ENCODE data around the gene SOX5. TPM values are rescaled to one million over a fixed set of nuclear protein-coding genes. Genes with fewer than 3 reads are reported as not detected.

Gene SOX5
- total RNA-seq, 1 donor from 2014 or later: 21.1 TPM

DNA sequence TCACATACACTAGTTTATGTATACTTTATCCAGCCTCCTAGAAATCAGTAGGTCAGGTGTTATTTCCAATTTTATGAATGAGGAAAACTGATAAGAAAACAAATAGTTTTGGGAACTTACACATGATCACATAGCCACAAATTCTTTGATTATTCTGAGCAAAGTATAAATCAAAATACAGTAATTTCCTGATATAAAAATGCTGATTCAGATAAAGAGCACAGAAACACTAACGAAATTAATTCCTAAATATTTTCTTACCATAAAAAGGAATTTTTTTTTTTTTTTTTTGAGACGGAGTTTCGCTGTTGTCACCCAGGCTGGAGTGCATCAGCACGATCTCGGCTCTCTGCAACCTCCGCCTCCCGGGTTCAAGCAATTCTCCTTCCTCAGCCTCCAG lies 275.4 kb downstream of the SOX5 start:
- TF ChIP-seq, protein P1, sequence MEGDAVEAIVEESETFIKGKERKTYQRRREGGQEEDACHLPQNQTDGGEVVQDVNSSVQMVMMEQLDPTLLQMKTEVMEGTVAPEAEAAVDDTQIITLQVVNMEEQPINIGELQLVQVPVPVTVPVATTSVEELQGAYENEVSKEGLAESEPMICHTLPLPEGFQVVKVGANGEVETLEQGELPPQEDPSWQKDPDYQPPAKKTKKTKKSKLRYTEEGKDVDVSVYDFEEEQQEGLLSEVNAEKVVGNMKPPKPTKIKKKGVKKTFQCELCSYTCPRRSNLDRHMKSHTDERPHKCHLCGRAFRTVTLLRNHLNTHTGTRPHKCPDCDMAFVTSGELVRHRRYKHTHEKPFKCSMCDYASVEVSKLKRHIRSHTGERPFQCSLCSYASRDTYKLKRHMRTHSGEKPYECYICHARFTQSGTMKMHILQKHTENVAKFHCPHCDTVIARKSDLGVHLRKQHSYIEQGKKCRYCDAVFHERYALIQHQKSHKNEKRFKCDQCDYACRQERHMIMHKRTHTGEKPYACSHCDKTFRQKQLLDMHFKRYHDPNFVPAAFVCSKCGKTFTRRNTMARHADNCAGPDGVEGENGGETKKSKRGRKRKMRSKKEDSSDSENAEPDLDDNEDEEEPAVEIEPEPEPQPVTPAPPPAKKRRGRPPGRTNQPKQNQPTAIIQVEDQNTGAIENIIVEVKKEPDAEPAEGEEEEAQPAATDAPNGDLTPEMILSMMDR (IDR thresholded peaks at IDR 0.05): no peak
- TF ChIP-seq POLR2A (IDR thresholded peaks at IDR 0.05) (no peak), POLR2AphosphoS5 (IDR thresholded peaks at IDR 0.05; ENCODE audit: insufficient read depth in 1 of 2, low read depth in 1 of 2) (no peak)
- H3K4me1 ChIP-seq: peaks cover 7% of the 10 kb centered on the region
- no peak for DNase-seq (ENCODE audit: extremely low spot score in 2 of 2)
- no peaks in the 10 kb centered on the region for H3K9me3 ChIP-seq
- intact Hi-C loops (cut with DNase I): no loop called here
- no peaks in the 10 kb centered on the region for H3K27me3 ChIP-seq
- H3K27ac ChIP-seq: no peak overlapping the region
- H3K4me3 ChIP-seq: no peak overlapping the region
- H3K36me3 ChIP-seq: no peaks in the 10 kb centered on the region

DNA sequence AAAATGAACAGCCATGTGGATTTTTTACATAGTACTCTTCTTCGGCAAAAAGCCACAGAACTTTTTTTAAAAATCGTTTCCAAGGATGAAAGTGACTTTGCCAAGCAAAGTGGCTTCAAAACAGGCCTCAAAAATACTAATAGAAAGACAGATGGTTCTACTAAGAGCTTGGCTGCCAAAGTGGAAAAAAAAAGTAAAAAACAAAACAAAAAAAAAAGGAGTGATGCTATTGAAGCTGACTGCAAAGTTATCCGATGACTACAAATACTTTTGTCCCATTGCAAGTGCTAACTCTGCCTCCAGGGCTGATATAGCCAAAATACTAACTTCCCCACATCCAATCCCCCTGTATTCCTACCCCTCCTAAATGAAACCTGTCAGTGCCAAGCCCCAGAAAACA lies 277.6 kb downstream of the SOX5 start:
- Histone ChIP-seq H3K4me3 (no peak overlapping the region), H3K27ac (no peak overlapping the region), H3K36me3 (no peaks in the 10 kb centered on the region), H3K27me3 (no peaks in the 10 kb centered on the region), H3K4me1 (peaks cover 7% of the 10 kb centered on the region), H3K9me3 (no peaks in the 10 kb centered on the region)
- TF ChIP-seq POLR2AphosphoS5 (IDR thresholded peaks at IDR 0.05; ENCODE audit: insufficient read depth in 1 of 2, low read depth in 1 of 2) (no peak), POLR2A (IDR thresholded peaks at IDR 0.05) (no peak)
- TF ChIP-seq, protein P1 (IDR thresholded peaks at IDR 0.05): no peak
- DNase-seq (ENCODE audit: extremely low spot score in 2 of 2): no peak
- intact Hi-C loops (cut with DNase I): no loop called here

DNA sequence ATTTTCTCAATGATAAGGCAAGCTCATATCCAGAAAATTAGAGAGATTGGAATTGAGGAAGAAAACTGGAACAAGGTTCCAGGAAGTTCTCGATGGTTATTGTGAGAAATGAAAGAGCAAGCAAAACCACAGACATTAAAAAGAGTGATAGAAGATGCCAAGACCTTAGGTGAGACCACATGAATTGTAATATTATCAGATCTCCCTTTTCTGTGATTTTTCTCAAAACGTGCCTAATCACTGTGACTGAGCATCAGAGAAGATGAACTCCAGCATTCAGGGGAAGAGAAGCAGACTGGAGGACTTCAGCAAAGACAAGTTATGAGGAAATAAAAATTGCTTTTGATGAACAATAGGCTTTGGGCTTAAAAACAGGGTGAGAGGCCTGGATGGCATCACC lies 278.8 kb downstream of the SOX5 start:
- no peak overlapping the region for H3K27ac ChIP-seq
- intact Hi-C loops (cut with DNase I): no loop called here
- DNase-seq (ENCODE audit: extremely low spot score in 2 of 2): no peak

DNA sequence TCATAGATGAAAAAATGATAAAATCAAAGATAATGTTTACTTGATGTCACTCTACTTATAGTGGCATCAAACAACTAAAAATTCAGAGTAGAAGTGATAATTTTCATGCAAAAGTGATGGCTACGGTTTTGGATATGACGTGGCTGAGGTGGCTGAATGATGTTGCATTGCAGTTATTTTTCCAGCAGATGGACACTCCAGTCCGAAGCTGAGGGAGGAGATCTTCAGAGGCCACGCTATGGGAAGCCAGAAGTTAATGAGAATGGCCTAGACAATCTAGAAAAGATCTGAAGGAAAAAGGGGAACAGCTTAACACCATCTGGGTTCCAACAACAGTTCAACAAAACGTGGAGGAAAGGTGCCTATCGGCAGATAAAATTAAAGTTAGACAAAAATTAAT lies 279.8 kb downstream of the SOX5 start:
- H3K36me3 ChIP-seq: no peaks in the 10 kb centered on the region
- peaks cover 7% of the 10 kb centered on the region for H3K4me1 ChIP-seq
- no peak overlapping the region for H3K27ac ChIP-seq
- TF ChIP-seq POLR2AphosphoS5 (IDR thresholded peaks at IDR 0.05; ENCODE audit: insufficient read depth in 1 of 2, low read depth in 1 of 2): no peak
- TF ChIP-seq, protein P1 (IDR thresholded peaks at IDR 0.05): no peak
- TF ChIP-seq POLR2A (IDR thresholded peaks at IDR 0.05): no peak
- no peak for DNase-seq (ENCODE audit: extremely low spot score in 2 of 2)
- H3K4me3 ChIP-seq: no peak overlapping the region
- no peaks in the 10 kb centered on the region for H3K27me3 ChIP-seq
- intact Hi-C loops (cut with DNase I): no loop called here
- no peaks in the 10 kb centered on the region for H3K9me3 ChIP-seq

More for the DNA sequence above, 278.8 kb downstream of the SOX5 start:
- Histone ChIP-seq H3K4me3 (no peak overlapping the region), H3K9me3 (no peaks in the 10 kb centered on the region), H3K36me3 (no peaks in the 10 kb centered on the region), H3K27me3 (no peaks in the 10 kb centered on the region), H3K4me1 (peaks cover 7% of the 10 kb centered on the region)
- TF ChIP-seq, protein P1 (IDR thresholded peaks at IDR 0.05): no peak
- no peak for TF ChIP-seq POLR2A (IDR thresholded peaks at IDR 0.05)

DNA sequence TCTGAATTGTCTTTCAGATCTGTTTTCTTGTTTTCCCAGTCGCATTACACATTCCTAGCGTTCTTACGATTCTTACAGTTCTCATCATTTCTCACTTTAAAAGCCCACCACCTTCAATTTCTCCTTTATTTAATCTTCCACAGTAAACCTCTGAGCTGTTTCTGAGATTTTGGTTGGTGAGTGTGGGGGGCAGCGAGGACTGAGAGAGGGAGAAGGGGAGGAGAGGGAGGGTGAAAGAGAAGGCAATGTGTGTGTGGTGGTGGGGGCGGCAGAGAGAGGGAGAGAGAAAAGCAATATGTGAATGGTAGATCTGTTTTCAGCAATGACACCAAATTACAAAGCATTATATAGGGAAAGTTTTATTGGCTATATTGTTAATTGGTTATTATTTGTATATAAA lies 282.6 kb downstream of the SOX5 start:
- Histone ChIP-seq H3K27me3 (no peaks in the 10 kb centered on the region), H3K4me1 (no peaks in the 10 kb centered on the region), H3K27ac (no peak overlapping the region), H3K4me3 (no peak overlapping the region), H3K36me3 (no peaks in the 10 kb centered on the region), H3K9me3 (no peaks in the 10 kb centered on the region)
- no peak for DNase-seq (ENCODE audit: extremely low spot score in 2 of 2)
- intact Hi-C loops (cut with DNase I): no loop called here
- TF ChIP-seq, protein P1 (IDR thresholded peaks at IDR 0.05): no peak
- TF ChIP-seq POLR2A (IDR thresholded peaks at IDR 0.05): no peak
- no peak for TF ChIP-seq POLR2AphosphoS5 (IDR thresholded peaks at IDR 0.05; ENCODE audit: insufficient read depth in 1 of 2, low read depth in 1 of 2)

Measured in vagina (tissue), 2 donors.